Forelimb muscle (tissue), 1 donor: ENCODE measurements around the gene PLPP7. TPM values are rescaled to one million over a fixed set of nuclear protein-coding genes. Genes with fewer than 3 reads are reported as not detected.

Source experiments
- polyA plus RNA-seq: library from polyadenylated mRNA; unstranded; fragments of 120-200 nt; gene quantifications from one replicate; pipeline ENCODE4 v1.2.1, GENCODE V29; 2013; ENCODE audit not compliant: insufficient read length

Gene PLPP7
- polyA plus RNA-seq, 1 donor = 45.7 TPM

Other genes with a start within 250 kb of the PLPP7 start
- gene AIF1L, start 193.2 kb upstream of the PLPP7 start, polyA plus RNA-seq = 27.8 TPM
- gene NUP214, start 164.1 kb upstream of the PLPP7 start, polyA plus RNA-seq = 27.1 TPM
- 36.4 TPM for gene FAM78A, start 13.2 kb upstream of the PLPP7 start, polyA plus RNA-seq
- 133 TPM for gene PRRC2B, start 104.4 kb downstream of the PLPP7 start, polyA plus RNA-seq
- gene POMT1, start 213.2 kb downstream of the PLPP7 start, polyA plus RNA-seq = 23.6 TPM
- 24.8 TPM for gene UCK1, start 241.5 kb downstream of the PLPP7 start, polyA plus RNA-seq